Fibroblast of peridontal ligament (primary cell): ENCODE results near the gene CNGB1.
"Not testable (repeated sequence)": the region's sequence is repeated elsewhere in the genome, so short reads cannot be mapped to it uniquely, and the experiment has no call there.

ENCODE experiments used
- DNase-seq: peaks from one replicate; pipeline ENCODE4 v3.0.0-alpha.2; 2010; ENCODE audit errors: extremely low read depth

Gene CNGB1

GRCh38 chr16:57970970-57971369, at the start of gene CNGB1:
CNGB1 (minus strand) TSS chr16:57971128; CDS start chr16:57967286, 3,842 bp downstream.
- DNase-seq: no peak

GRCh38 chr16:58019866-58020538, 49.1 kb upstream of the CNGB1 start:
- DNase-seq: no peak

- DNase-seq: no peak
Observed at GRCh38 chr16:58018803-58019202, 47.9 kb upstream of the CNGB1 start.

- no peak for DNase-seq
Observed at GRCh38 chr16:58016840-58017446, 46.0 kb upstream of the CNGB1 start.

- DNase-seq: no peak
Observed at GRCh38 chr16:58013201-58013956, 42.5 kb upstream of the CNGB1 start.

- DNase-seq: no peak
Observed at GRCh38 chr16:58012481-58012880, 41.6 kb upstream of the CNGB1 start.

GRCh38 chr16:58011652-58012051, 40.7 kb upstream of the CNGB1 start:
- DNase-seq: peak; percentile 63

GRCh38 chr16:58010886-58011285, 40.0 kb upstream of the CNGB1 start:
- no peak for DNase-seq

- DNase-seq: no peak
Observed at GRCh38 chr16:58009856-58010416, 39.0 kb upstream of the CNGB1 start.

- not testable (repeated sequence) for DNase-seq
Observed at GRCh38 chr16:58004736-58005135, 33.8 kb upstream of the CNGB1 start.

GRCh38 chr16:58002936-58003335, 32.0 kb upstream of the CNGB1 start:
- DNase-seq: no peak

- DNase-seq: no peak
Observed at GRCh38 chr16:58002416-58002800, 31.5 kb upstream of the CNGB1 start.

- no peak for DNase-seq
Observed at GRCh38 chr16:58001781-58002415, 31.0 kb upstream of the CNGB1 start.

GRCh38 chr16:58000706-58001676, 30.1 kb upstream of the CNGB1 start, which contains the start of gene USB1:
USB1 (plus strand) TSS chr16:58001407; CDS start chr16:58001484, 77 bp downstream.
- peak; percentile 57 for DNase-seq

- no peak for DNase-seq
Observed at GRCh38 chr16:57999971-58000705, 29.2 kb upstream of the CNGB1 start, which contains the start of gene ZNF319. ZNF319 (minus strand) TSS chr16:58000672; CDS start chr16:57998265, 2,407 bp downstream.

- peak; percentile 57 for DNase-seq
Observed at GRCh38 chr16:57999366-57999970, 28.5 kb upstream of the CNGB1 start.

GRCh38 chr16:57998992-57999365, 28.1 kb upstream of the CNGB1 start:
- DNase-seq: no peak

- DNase-seq: no peak
Observed at GRCh38 chr16:57998486-57998885, 27.6 kb upstream of the CNGB1 start.

- no peak for DNase-seq
Observed at GRCh38 chr16:57997528-57998265, 26.8 kb upstream of the CNGB1 start.
